ENCODE results near the gene TMEM69. TPM values are rescaled to one million over a fixed set of nuclear protein-coding genes. Genes with fewer than 3 reads are reported as not detected.
"Not testable (repeated sequence)": the region's sequence is repeated elsewhere in the genome, so short reads cannot be mapped to it uniquely, and the experiment has no call there.

TMEM69 gene
- total RNA-seq, 4 donors from 2014 or later, result 19.5 to 32.0 (median 22.0) TPM

GRCh38 chr1:45686288-45687013 lies 1.5 kb upstream of the TMEM69 start, which contains the start of gene GPBP1L1:
Gene GPBP1L1 (minus strand): TSS chr1:45686533. CDS start chr1:45659087, 27,446 bp downstream.
- peak within 1 kb of the TSS; percentile 95 to 98 (median 97) for H3K27ac ChIP-seq
- H3K27me3 ChIP-seq, result no peaks in the 10 kb centered on the region
- H3K36me3 ChIP-seq, result no peaks in the 10 kb centered on the region
- ATAC-seq, result peak; percentile 76
- intact Hi-C loops (cut with DNase I; ENCODE audit: low total_unique reads), result loop anchor here (1.0 to 10.0 kb wide), 9 partner anchors 64 to 952 kb away; partner anchors contain the start of genes EIF2B3, IPP, KIF2C and MAST2
- peak; percentile 98 for DNase-seq
- H3K4me1 ChIP-seq, result peaks cover 39 to 43% of the 10 kb centered on the region in 2 donors
- H3K4me3 ChIP-seq, result peak within 1 kb of the TSS; percentile 87 to 99 (median 94)
- no peaks in the 10 kb centered on the region for H3K9me3 ChIP-seq
- in situ Hi-C loops (cut with MboI; ENCODE audit: low sequenced_read_pairs in 4 of 4), result loop anchor here in 1 of 4 donors (25.0 kb wide), 1 partner anchor 99 kb away; the partner anchor contains the start of gene NASP
- peak in 2 of 5 experiments; percentile 4 to 20 for TF ChIP-seq CTCF (IDR thresholded peaks at IDR 0.05 in 4 of 5, conservative IDR thresholded peaks at IDR 0.05 in 1 of 5)
- peak; percentile 73 to 83 for TF ChIP-seq POLR2A (IDR thresholded peaks at IDR 0.05)

GRCh38 chr1:45687014-45687753 lies 797 bp upstream of the TMEM69 start:
- in situ Hi-C loops (cut with MboI; ENCODE audit: low sequenced_read_pairs in 4 of 4), result loop anchor here in 1 of 4 donors (25.0 kb wide), 1 partner anchor 100 kb away; the partner anchor contains the start of gene NASP
- DNase-seq (peak; percentile 98 to 99), ATAC-seq (peak; percentile 80 to 83)
- Histone ChIP-seq H3K27me3 (no peaks in the 10 kb centered on the region), H3K36me3 (no peaks in the 10 kb centered on the region), H3K4me1 (peaks cover 32 to 36% of the 10 kb centered on the region in 2 donors), H3K27ac (peak overlapping the region; percentile 95 to 98 (median 97)), H3K9me3 (no peaks in the 10 kb centered on the region), H3K4me3 (peak overlapping the region; percentile 87 to 99 (median 94))
- TF ChIP-seq POLR2A (IDR thresholded peaks at IDR 0.05) (peak; percentile 70 to 94), CTCF (IDR thresholded peaks at IDR 0.05 in 4 of 5, conservative IDR thresholded peaks at IDR 0.05 in 1 of 5) (no peak)
- intact Hi-C loops (cut with DNase I; ENCODE audit: low total_unique reads), result loop anchor here (2.0 to 10.0 kb wide), 8 partner anchors 64 to 952 kb away; partner anchors contain the start of genes EIF2B3, IPP, KIF2C and MAST2

GRCh38 chr1:45693811-45694210 lies 5.8 kb downstream of the TMEM69 start:
- H3K4me1 ChIP-seq; H3K4me3 ChIP-seq; DNase-seq; H3K27me3 ChIP-seq; ATAC-seq; H3K9me3 ChIP-seq; intact Hi-C loops (cut with DNase I; ENCODE audit: low total_unique reads); H3K27ac ChIP-seq: not testable (repeated sequence)
- H3K36me3 ChIP-seq, result peaks cover 0 to 45% of the 10 kb centered on the region in 2 donors
- in situ Hi-C loops (cut with MboI; ENCODE audit: low sequenced_read_pairs in 4 of 4), result loop anchor here in 1 of 4 donors (25.0 kb wide), 1 partner anchor 107 kb away; the partner anchor contains the start of gene NASP

GRCh38 chr1:45694823-45695222 lies 6.8 kb downstream of the TMEM69 start:
- no peak for DNase-seq
- intact Hi-C loops (cut with DNase I; ENCODE audit: low total_unique reads), result no loop called here
- Histone ChIP-seq H3K4me3 (no peak overlapping the region), H3K27me3 (no peaks in the 10 kb centered on the region), H3K4me1 (no peaks in the 10 kb centered on the region), H3K9me3 (no peaks in the 10 kb centered on the region), H3K36me3 (peaks cover 0 to 45% of the 10 kb centered on the region in 2 donors), H3K27ac (no peak overlapping the region)
- no peak for ATAC-seq
- TF ChIP-seq POLR2A (IDR thresholded peaks at IDR 0.05), result no peak
- TF ChIP-seq CTCF (IDR thresholded peaks at IDR 0.05 in 4 of 5, conservative IDR thresholded peaks at IDR 0.05 in 1 of 5), result no peak
- in situ Hi-C loops (cut with MboI; ENCODE audit: low sequenced_read_pairs in 4 of 4), result loop anchor here in 1 of 4 donors (25.0 kb wide), 1 partner anchor 108 kb away; the partner anchor contains the start of gene NASP
